Hematopoietic multipotent progenitor cell treated with erythropoietin and hydrocortisone succinate and interleukin-3 and kit ligand, for 4 days (in vitro differentiated cells): ENCODE results near the gene PAFAH1B1.
A peak's percentile ranks its signal among the peaks of the same experiment; 100 is the strongest.
"Not testable (repeated sequence)": the region's sequence is repeated elsewhere in the genome, so short reads cannot be mapped to it uniquely, and the experiment has no call there.

ENCODE experiments used
- DNase-seq: peaks from one replicate; pipeline ENCODE4 v3.0.0-alpha.2; 2015

PAFAH1B1 gene

DNA sequence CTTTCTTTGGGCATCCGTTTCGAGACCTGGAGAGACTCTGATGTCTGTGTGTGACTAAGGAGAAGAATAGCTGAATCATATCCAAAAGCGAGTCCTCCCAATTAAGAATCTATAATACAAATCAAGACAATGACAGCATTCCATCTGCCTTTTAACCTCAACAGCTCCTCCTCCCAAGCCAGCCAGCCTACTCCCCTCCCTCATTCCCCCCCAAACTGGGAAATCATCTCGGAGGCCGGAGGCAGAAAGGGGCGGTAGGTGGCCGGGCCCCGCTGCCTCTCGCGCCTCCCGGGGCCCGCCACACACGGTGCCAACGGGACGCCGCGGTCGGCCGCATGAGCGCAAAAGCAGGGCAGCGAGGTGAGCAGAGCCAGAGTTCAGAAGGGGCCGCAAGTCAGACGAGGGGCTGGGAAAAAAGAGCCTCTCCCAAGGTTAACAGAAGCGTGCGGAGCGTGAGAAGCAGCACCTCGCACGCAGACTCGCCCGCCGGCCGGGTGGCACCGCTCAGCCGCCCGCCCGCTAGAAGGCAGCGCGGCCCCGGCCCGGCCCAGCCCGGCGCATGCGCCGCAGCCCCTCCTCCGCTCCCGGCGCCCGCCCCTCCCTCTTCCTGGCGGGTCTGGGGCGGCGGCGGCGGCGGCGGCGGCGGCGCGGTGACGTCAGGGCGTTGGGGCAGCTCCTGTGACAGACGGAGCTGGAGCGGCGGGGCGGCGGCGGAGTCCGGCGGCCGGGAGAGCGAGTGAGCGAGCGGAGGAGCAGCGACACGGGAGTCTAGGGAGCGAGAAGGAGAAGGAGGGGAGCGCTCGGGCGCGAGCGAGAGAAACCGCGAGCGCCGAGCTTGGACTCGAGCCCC is at the start of gene PAFAH1B1:
Gene PAFAH1B1, plus strand, starts transcription at position 684 of the 850 bp plus-strand sequence. CDS start 44,635 bp downstream, outside the sequence.
- peak; percentile 96 for DNase-seq

DNA sequence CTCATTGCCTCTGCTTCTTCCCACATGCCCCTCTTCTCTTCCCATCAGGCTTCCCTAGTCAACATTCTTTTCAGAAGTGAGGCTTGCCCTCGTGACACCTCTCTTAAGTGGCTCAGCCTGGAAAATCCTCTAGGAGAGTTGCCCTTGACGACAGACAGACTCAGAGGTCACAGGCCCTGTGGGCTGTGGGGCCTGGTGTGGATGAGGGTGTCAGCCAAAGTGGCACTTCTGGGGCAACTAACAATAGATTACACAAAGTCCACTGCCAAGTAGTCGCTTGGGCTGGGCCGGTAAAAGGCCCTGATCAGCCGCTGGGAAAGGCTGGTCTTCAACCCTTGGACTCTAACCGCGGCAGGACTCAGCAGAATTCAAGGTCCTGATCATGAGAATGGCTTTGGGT is 48.1 kb upstream of the PAFAH1B1 start:
- no peak for DNase-seq

DNA sequence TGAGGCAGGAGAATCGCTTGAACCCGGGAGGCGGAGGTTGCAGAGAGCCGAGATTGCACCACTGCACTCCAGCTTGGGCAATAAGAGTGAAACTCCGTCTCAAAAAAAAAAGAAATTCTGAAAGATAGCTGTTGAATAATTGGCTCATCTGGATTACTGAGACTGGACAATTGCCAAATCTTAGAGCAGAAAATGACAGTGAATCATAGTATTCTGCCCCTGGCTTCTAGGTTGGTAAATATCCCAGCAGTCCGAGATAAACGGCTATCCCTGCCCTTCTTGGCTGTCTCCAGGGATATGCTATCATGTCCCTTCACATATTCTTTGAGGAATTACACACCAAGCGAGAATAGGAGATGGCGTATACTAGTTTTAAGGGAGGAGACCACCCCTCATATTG is 46.3 kb upstream of the PAFAH1B1 start:
- DNase-seq = no peak

DNA sequence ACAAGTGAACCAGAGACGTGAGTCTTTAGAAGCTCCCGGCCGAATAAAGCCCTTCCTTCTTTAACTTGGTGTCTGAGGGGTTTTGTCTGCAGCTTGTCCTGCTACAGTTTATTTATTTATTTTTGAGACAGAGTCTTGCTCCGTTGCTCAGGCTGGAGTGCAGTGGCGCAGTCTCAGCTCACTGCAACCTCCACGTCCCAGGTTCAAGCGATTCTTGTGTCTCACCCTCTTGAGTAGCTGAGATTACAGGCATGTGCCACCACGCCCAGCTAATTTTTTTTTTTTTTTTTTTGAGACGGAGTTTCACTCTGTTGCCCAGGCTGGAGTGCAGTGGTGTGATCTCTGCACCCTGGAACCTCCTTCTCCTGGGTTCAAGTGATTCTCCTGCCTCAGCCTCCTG is 45.4 kb upstream of the PAFAH1B1 start:
- not testable (repeated sequence) for DNase-seq

DNA sequence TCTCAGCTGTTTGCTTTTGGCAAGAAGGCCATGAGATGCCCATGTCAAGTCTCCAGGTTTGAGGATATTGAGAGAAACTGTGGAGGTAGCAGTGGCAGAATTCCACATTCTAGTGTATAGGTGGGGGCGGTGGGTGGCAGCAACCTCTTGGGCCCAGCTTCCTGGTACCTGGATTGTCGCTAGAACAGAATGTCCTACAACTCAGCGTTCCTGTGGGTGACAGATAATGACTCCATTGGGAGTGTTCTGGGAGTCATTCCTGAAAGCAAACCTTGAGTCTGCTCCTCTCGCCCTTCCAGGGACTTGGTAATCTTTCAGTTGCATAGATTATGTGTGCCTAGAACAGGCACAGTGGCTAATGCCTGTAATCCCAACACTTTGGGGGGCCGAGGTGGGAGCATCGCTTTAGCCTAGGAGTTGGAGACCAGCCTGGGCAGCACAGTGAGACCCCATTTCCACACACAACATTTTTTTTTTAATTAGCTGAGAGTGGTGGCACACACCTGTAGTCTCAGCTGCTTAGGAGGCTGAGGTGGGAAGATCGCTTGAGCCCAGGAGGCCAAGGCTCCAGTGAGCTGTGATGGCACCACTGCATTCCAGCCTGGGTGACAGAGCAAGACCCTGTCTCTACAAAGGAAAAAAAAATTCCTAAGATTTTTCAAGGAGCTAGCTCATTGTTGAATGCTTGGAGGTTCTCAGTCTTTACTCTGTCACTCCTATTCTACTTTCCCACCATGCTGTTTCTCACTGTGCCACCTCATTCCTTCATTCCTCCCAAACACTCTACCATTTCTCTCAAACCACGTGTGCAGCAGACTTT is 43.9 kb upstream of the PAFAH1B1 start:
- no peak for DNase-seq

- no peak for DNase-seq
Measured at GRCh38 chr17:2551493-2551892, 42.0 kb upstream of the PAFAH1B1 start.

GRCh38 chr17:2551928-2552327 is 41.5 kb upstream of the PAFAH1B1 start:
- DNase-seq = no peak

DNA sequence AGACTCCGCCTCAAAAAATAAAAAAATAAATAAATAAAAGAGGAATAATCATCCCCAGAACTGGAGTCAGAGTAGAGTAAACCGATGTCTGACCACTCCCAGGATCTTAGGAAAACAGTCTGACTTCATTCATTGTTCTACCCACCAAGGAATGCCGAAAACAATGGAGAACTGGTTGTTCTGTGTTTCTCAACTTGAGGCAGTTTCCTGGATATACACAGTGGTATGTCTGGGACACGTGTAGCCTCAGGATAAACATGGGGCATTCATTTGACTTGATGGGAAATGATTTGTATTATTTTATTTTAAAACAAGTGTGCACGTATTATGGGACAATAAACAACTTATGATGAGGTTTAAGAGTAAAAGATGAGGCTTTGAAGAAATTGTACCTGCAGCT is 32.8 kb upstream of the PAFAH1B1 start:
- DNase-seq = no peak

DNA sequence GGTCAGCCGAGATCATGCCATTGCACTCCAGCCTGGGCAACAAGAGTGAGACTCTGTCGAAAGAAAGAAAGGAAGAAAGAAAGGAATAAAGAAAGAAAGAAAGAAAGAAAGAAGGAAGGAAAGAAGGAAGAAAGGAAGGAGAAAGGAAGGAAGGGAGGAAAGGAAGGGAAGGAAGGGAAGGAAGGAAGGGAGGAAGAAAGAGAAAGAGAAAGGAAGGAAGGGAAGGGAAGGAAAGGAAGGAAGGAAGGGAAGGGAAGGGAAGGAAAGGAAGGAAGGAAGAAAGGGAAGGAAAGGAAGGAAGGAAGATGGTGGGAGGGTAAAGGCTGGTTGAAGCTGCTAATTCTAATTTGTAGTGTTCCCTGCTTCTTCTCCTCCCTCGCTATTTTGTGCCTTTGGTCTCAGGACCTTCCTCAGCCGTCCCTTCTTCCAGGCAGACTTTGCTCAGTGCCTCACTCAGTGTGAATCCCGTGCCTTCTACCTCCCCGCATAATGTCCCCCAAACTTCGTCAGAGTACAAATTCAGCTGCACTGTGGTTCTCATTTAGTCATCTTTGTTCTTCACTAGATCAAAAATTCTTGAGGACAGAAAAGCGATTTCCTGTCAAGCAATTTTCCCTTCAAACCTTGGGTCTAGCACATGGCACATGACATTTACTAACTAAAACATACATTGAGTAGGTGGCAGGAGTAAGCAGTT is 31.1 kb upstream of the PAFAH1B1 start:
- DNase-seq = no peak

- DNase-seq = no peak
Measured at GRCh38 chr17:2563061-2563460, 30.4 kb upstream of the PAFAH1B1 start.

DNA sequence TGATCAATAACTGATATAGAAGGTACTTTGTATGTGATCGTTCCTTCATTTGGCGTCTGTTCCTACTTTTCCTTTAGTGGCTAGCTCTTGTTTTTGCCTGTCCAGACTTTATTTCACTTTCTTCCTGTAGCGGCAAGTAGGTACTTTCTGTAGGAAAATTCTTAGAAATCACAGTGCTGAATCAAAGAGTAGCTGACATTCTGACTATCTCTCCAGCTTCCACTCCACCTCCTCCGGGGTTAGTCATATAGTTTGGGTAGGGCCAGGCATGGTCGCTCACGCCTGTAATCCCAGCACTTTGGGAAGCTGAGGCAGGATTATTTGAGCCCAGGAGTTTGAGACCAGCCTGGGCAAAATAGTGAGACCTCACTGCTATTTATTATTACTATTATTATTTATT is 29.9 kb upstream of the PAFAH1B1 start:
- DNase-seq = no peak

DNA sequence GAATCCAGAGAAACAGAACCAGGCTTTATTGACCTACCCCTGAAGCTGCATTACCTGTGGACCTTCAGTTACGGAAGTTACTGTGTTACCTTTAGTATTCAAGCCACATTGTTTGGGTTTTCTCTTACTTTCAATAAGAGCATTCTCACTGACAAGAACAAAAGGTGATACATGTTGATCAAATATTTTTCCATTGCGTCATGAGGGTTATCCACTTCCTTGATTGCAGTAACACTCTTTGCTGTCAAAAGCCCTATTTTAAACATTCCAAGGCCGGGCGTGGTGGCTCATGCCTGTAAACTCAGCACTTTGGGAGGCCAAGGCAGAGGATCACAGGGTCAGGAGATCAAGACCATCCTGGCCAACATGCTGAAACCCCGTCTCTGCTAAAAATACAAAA is 28.6 kb upstream of the PAFAH1B1 start:
- no peak for DNase-seq

DNA sequence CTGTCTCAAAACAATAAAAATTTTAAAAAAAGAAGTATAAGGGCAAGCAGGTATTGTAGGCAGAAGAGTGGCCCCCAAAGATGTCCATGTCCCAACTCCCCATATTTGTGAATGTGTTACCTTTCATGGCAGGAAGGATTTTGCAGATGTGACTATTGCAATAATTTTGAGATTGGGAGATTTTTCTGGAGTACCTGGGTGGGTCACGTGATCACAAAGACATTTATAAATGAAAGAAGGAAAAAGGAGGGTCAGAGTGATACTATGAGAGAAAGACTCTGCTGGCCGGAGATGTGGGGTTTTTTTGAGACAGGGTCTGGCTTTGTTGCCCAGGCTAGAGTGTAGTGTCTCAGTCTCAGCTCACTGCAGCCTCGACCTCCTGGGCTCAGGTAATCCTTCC is 27.4 kb upstream of the PAFAH1B1 start:
- no peak for DNase-seq

DNA sequence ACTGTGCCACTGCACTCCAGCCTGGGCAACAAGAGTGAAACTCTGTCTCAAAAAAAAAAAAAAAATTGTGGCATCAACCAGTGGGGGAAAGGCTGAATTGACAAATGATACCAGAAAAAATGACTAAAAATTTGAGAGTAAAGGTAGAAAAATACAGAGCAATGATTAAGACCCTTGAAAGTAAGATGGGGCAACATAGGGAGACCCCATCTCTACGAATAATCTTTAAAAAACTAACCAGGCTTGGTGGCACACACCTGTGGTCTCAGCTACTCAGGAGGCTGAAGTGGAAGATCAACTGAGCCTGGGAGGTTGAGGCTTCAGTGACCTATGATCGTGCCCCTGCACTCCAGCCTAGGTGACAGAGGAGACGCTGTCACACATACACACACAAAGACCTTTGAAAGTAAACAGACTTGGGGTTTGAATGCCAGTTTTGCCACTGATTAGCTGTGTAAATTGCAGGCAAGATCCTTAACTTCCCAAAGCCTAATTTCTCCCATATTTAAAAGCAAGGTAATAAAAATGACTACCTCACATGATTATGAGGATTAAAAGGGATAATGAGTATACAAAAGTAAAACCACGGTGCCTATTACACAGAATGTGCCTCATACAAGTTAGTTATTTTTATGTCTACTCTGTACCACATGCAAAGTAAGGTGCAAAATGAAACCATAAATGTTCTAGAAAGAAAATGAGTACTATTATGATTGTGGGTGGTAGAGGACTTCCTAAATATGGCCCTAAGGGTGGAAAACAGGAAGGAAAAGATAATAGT is 21.7 kb upstream of the PAFAH1B1 start:
- no peak for DNase-seq

GRCh38 chr17:2572304-2572609 is 21.2 kb upstream of the PAFAH1B1 start:
- not testable (repeated sequence) for DNase-seq

GRCh38 chr17:2580151-2580550 is 13.3 kb upstream of the PAFAH1B1 start:
- no peak for DNase-seq

GRCh38 chr17:2580661-2581060 is 12.8 kb upstream of the PAFAH1B1 start:
- no peak for DNase-seq

DNA sequence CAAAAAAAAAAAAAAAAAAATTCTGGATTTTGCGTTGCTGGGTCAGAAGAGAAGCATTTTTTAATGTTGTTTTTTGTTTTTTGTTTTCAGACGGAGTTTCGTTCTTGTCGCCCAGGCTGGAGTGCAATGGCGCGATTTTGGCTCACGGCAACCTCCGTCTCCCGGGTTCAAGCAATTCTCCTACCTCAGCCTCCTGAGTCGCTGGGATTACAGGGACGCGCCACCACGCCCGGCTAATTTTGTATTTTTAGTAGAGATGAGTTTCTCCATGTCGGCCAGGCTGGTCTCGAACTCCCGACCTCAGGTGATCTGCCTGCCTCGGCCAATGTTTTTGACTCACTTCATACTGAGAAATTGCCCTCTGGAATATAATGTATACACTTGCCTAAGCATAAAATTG is 11.0 kb upstream of the PAFAH1B1 start:
- no peak for DNase-seq

DNA sequence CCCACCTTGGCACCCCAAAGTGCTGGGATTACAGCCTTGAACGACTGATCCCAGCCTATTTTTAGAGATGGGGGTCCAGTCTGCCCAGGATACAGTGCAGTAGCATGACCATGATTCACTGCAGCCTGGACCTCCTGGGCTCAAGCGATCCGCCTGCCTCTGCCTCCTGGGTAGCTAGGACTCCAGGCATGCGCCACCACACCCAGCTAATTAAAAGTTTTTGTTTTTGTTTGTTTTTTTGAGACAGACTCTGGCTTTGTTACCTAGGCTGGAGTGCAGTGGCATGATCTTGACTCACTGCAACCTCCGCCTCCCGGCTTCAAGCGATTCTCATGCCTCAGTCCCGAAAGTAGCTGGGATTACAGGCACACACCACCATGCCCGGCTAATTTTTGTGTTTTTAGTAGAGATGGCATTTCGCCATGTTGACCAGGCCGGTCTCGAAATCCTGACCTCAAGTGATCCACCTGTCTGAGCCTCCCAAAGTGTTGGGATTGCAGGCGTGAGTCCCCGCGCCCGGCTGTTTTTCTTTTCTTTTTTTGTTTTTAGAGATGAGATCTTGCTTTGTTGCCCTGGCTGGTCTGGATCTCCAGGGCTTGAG is 2.3 kb upstream of the PAFAH1B1 start:
- no peak for DNase-seq

DNA sequence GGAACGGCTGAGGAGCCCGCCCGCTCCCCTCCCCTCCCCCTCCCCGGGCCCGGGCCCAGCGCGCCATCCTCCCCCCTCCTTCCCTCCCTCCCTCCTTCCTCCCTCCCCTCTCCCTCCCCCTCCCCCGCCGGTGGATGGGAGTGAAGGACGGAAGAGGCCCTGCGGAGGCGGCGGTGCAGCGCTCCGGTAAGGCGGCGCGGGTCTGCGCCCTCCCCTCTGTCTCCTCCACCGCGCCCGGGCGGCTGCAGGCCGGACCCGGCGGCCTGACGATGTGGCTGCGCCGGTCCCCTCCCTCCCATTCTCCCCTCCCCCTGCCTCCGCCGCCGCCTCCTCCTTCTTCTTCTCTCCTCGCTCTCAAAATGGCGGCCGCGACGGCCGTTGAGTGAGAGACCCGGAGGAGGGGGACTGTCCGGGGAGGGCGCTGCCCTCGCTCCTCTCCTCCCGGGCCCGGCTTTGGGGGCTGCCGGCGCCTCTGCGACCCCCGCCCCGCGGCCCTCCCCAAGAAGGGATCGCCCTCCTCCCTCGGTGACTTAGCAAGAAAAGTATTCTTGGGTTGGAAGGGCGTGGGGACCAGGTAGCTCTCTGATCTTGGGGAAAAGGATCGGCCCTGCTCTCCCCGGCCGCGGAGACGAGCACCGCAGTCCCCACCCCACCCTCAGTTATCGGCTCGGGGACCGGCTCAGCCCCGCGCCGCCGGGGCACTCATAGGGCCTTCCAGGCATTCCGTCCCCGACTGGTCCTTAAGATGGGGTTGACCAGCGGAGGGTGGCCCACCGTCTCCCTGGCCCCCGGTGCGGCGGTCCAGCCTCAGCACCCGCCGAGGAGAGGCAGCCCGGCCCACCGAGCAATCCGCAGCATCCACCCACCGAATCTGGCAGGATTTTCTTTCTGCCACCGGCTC is 617 bp downstream of the PAFAH1B1 start:
- DNase-seq = peak; percentile 90
